AG10803 (cell line): ENCODE measurements around the gene SOX9.
"Not testable (repeated sequence)": the region's sequence is repeated elsewhere in the genome, so short reads cannot be mapped to it uniquely, and the experiment has no call there.

ENCODE experiments used
- DNase-seq: peaks from one replicate; pipeline ENCODE4 v3.0.0; 2010; ENCODE audit warnings: low read depth
- H3K4me3 ChIP-seq: 2 replicates; pipeline ENCODE4 v1.5.1; 2011; ENCODE audit warnings: mild to moderate bottlenecking, low read length, control low read depth
- TF ChIP-seq, protein P1 (sequence below): conservative IDR thresholded peaks from 2 replicates; pipeline ENCODE4 v1.5.1; 2011; ENCODE audit warnings: mild to moderate bottlenecking, low read length, control low read depth, inconsistent platforms

Gene SOX9

DNA sequence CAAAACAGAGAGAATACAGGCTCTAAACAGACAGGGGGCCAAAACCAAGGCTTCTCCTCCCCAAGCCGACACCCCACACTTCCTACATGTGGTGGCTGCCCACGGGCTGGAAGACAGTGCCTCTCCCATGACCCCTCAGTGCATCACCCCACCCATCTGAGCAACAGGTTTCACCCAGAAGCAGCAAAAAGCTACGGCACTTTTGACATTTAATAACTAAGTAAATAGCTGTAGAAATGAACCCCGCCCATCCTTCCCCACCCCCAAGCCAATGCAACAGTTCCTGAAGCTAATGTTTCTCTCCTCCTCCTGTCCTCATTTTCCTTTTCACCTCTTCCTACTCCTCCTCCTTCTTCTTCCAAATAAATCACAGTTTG, 9.9 kb upstream of the SOX9 start:
- no peak for DNase-seq
- peak overlapping the region; percentile 6 for H3K4me3 ChIP-seq
- TF ChIP-seq, protein P1, sequence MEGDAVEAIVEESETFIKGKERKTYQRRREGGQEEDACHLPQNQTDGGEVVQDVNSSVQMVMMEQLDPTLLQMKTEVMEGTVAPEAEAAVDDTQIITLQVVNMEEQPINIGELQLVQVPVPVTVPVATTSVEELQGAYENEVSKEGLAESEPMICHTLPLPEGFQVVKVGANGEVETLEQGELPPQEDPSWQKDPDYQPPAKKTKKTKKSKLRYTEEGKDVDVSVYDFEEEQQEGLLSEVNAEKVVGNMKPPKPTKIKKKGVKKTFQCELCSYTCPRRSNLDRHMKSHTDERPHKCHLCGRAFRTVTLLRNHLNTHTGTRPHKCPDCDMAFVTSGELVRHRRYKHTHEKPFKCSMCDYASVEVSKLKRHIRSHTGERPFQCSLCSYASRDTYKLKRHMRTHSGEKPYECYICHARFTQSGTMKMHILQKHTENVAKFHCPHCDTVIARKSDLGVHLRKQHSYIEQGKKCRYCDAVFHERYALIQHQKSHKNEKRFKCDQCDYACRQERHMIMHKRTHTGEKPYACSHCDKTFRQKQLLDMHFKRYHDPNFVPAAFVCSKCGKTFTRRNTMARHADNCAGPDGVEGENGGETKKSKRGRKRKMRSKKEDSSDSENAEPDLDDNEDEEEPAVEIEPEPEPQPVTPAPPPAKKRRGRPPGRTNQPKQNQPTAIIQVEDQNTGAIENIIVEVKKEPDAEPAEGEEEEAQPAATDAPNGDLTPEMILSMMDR, result no peak

DNA sequence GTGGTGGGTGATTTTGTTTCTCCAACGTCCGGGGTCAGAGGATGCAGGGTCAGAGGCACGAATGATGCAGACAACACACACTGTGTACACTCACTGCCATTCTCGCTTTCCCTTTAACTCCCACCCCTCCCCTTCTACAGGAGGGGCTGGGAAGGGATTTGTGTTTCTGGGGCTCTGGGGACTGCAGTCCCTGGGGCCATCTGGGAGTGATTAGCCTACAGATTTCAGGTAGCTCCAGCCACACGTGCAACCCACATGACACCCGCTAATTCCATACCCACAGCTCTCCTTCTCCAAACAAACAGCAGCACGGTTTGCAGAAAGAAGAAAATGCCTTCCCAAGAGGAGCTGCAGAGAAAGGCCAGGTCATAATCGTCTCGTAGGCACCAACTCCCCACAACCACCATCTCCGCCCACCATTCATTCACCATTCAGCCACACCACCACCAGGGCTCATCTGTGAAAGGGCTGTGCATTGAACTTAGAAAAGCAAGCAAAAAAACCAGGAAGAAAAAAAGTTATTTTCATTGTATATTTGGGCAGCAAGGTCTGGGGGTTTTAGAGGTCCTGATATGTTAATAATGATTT, 9.4 kb upstream of the SOX9 start:
- TF ChIP-seq, protein P1, result no peak
- DNase-seq, result no peak

GRCh38 chr17:72111926-72112325, 8.9 kb upstream of the SOX9 start:
- H3K4me3 ChIP-seq, DNase-seq: not testable (repeated sequence)

More for the DNA sequence above, 9.4 kb upstream of the SOX9 start:
- no peak overlapping the region for H3K4me3 ChIP-seq

DNA sequence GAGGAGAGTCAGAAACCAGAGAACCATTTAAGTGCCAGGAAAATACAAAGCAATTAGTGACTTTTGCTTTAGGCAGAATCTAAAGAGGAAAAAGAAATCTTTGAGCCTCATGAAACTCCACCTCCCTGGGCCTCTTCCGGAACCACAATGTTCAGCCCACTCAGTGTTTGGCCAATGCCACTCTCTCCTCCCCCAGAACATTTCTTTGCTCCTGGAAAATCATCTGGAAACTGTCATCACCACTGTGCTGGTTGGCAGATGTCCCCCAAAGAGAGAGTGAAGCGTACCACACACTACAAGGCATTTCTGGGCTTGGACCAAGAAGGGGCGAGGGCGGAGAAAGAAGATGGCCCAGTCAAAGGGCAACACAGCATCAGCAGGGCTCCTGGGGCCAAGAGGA, 7.1 kb upstream of the SOX9 start:
- no peak for DNase-seq
- H3K4me3 ChIP-seq, result no peak overlapping the region
- TF ChIP-seq, protein P1, result no peak

GRCh38 chr17:72115781-72116525, 4.9 kb upstream of the SOX9 start:
- no peak overlapping the region for H3K4me3 ChIP-seq
- TF ChIP-seq, protein P1, result no peak
- DNase-seq, result no peak

GRCh38 chr17:72116661-72117521, 3.9 kb upstream of the SOX9 start:
- DNase-seq, result no peak
- peak overlapping the region; percentile 61 for H3K4me3 ChIP-seq
- TF ChIP-seq, protein P1, result no peak

- peak overlapping the region; percentile 61 for H3K4me3 ChIP-seq
- DNase-seq, result no peak
Observed at GRCh38 chr17:72117535-72118334, 3.1 kb upstream of the SOX9 start.

More at GRCh38 chr17:72117535-72118334, 3.1 kb upstream of the SOX9 start:
- TF ChIP-seq, protein P1, result no peak
